ENCODE results near the gene SYT5. TPM values are rescaled to one million over a fixed set of nuclear protein-coding genes. Genes with fewer than 3 reads are reported as not detected.
A peak's percentile ranks its signal among the peaks of the same experiment; 100 is the strongest.
"Not testable (repeated sequence)": the region's sequence is repeated elsewhere in the genome, so short reads cannot be mapped to it uniquely, and the experiment has no call there.

The SYT5 gene
- total RNA-seq, 4 donors from 2014 or later = not detected

DNA sequence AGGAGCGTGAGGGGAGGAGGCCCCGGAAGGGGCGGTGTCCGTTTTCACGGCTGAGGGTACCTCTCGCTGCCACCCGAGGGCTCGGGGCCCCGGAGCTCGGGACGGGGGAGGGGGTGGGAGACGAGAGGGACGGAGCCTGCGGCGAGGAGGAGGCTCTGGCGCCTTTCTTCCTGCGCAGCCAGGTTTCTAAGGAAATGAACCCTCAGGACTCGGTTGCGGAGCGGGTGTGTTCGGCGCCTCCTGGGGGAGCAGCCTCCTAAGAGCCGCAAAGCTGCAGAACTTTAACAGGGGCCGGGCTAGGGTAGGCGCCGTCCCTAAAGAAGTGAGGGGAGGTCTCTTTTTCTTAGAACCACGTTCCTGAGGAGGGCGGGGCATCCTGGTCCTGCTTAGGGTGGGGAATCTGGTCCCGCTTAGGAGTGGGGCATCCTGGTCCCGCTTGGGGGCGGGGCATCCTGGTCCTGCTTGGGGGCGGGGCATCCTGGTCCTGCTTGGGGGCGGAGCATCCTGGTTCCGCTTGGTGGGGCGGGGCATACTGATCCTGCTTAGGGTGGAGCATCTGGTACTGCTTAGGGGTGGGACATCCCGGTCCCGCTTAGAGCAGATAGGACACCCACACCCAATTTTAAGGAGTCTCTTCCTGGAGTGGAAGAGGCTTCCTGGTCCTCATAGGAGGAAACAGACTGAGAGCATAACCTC is 6.2 kb downstream of the SYT5 start:
- Histone ChIP-seq H3K4me3 (replicated peaks in 1 of 3) (peak overlapping the region in 1 of 3 donors; percentile 26), H3K27ac (no peak overlapping the region), H3K27me3 (peaks cover 56% of the 10 kb centered on the region), H3K4me1 (peaks cover 8 to 13% of the 10 kb centered on the region in 2 donors), H3K36me3 (no peaks in the 10 kb centered on the region), H3K9me3 (no peaks in the 10 kb centered on the region)
- peak in 1 of 2 donors; percentile 17 for DNase-seq
- no peak for TF ChIP-seq POLR2A (IDR thresholded peaks at IDR 0.05)
- TF ChIP-seq, protein P1, sequence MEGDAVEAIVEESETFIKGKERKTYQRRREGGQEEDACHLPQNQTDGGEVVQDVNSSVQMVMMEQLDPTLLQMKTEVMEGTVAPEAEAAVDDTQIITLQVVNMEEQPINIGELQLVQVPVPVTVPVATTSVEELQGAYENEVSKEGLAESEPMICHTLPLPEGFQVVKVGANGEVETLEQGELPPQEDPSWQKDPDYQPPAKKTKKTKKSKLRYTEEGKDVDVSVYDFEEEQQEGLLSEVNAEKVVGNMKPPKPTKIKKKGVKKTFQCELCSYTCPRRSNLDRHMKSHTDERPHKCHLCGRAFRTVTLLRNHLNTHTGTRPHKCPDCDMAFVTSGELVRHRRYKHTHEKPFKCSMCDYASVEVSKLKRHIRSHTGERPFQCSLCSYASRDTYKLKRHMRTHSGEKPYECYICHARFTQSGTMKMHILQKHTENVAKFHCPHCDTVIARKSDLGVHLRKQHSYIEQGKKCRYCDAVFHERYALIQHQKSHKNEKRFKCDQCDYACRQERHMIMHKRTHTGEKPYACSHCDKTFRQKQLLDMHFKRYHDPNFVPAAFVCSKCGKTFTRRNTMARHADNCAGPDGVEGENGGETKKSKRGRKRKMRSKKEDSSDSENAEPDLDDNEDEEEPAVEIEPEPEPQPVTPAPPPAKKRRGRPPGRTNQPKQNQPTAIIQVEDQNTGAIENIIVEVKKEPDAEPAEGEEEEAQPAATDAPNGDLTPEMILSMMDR (IDR thresholded peaks at IDR 0.05) = no peak
- WGBS, 2 donors = 0 to 4% methylated on average over 2 to 13 of the region's 37 CpGs
- intact Hi-C loops (cut with DNase I) = no loop called here

DNA sequence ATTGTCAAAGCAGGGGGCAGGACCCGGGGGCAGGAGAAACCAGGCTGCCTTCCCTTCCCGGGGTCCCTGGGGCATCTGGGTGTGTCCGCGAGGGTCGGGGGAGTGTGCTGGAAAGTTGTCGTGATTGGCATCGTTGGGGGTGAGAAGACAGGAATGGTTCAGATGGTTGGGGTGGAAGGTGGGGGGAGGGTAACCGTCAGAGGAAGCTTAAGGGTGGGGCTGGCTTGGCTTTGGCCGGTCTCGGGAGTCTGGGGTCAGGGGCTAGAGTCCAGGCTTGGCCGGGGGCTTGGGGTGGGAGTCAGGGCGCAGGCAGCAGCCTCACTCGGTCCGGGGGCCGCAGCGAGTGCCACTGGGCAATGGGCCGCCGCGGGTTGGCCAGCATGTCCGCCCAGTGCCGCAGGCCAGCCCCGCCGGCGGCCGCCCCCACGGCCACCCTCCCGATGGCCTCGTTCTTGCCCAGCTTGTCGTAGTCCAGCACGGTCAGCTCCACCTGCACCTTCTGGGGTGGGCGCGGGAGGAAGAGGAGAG is 6.8 kb downstream of the SYT5 start:
- H3K27ac ChIP-seq = no peak overlapping the region
- no peak for DNase-seq
- no peaks in the 10 kb centered on the region for H3K9me3 ChIP-seq
- H3K4me3 ChIP-seq (replicated peaks in 1 of 3) = peak overlapping the region in 1 of 3 donors; percentile 26
- intact Hi-C loops (cut with DNase I) = no loop called here
- H3K4me1 ChIP-seq = peaks cover 7 to 11% of the 10 kb centered on the region in 2 donors
- peaks cover 52% of the 10 kb centered on the region for H3K27me3 ChIP-seq
- no peaks in the 10 kb centered on the region for H3K36me3 ChIP-seq
- TF ChIP-seq, protein P1 (IDR thresholded peaks at IDR 0.05) = no peak
- no peak for TF ChIP-seq POLR2A (IDR thresholded peaks at IDR 0.05)
- WGBS, 2 donors = 1 to 3% methylated on average over 12 to 14 of the region's 32 CpGs

DNA sequence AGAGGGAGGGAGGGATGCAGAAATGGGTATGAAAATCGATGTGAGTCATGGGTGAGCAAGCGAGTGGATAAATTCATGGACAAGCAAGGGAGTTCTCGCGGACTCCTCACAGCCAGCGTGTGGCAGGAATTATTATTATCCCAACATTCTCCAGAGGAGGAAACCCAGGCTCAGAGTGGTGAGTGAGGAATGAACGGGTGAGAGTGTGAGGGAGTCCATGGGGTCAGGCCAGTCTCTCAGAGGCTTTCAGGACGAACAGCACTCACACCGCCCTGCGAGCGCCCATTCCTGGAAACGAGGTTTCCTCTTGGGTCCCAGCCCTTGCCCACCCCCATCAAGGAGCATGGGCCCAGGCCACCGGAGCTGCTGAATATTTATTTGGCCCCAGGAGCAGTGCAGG is 7.3 kb downstream of the SYT5 start:
- 12 to 22% methylated on average over 8 to 12 of the region's 12 CpGs for WGBS, 2 donors
- peaks cover 47% of the 10 kb centered on the region for H3K27me3 ChIP-seq

DNA sequence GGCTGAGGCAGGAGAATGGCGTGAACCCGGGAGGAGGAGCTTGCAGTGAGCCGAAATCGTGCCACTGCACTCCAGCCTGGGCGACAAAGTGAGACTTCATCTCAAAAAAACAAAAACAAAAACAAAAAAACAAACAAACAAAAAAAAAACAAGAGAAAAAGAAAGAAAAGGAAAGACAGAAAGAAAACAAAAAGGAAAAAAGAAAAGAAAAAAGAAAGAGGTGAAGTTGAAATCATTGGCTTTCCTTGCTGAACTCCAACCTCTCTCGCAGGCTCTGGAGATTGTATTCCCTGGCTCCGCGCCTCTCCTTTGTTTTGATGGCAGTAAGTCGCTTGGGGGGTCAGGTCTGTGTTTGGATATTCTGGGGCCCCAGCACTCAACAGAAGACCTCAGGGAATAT is 7.8 kb downstream of the SYT5 start:
- H3K36me3 ChIP-seq; DNase-seq; intact Hi-C loops (cut with DNase I); H3K27ac ChIP-seq; H3K9me3 ChIP-seq; H3K4me3 ChIP-seq (replicated peaks in 1 of 3): not testable (repeated sequence)
- WGBS, 2 donors = 53 to 55% methylated on average over 9 of the region's 9 CpGs
- peaks cover 42% of the 10 kb centered on the region for H3K27me3 ChIP-seq
- H3K4me1 ChIP-seq = peaks cover 10 to 12% of the 10 kb centered on the region in 2 donors

More for the DNA sequence above, 7.3 kb downstream of the SYT5 start:
- Histone ChIP-seq H3K4me1 (peaks cover 7 to 11% of the 10 kb centered on the region in 2 donors), H3K36me3 (no peaks in the 10 kb centered on the region), H3K4me3 (replicated peaks in 1 of 3) (no peak overlapping the region), H3K27ac (no peak overlapping the region), H3K9me3 (no peaks in the 10 kb centered on the region)
- intact Hi-C loops (cut with DNase I) = no loop called here
- DNase-seq = no peak
- TF ChIP-seq, protein P1 (IDR thresholded peaks at IDR 0.05) = no peak
- no peak for TF ChIP-seq POLR2A (IDR thresholded peaks at IDR 0.05)

DNA sequence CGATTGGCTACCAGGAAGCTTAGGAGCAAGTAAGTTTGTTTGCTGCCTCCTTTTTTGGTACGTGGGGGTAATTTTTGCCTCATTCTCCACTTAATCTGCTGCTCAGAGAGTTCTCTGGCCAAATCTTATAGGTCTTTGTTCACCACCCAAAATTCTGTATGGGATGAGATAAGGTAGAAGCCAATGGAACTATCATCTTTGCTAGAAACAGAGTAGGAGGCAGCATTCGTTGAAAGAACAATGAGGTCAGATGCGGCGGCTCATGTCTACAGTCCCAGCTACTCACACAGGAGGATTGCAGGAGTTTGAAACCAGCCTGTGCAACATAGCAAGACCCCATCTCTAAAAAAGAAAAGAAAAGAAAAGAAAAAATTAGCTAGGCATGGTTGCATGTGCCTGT is 8.6 kb downstream of the SYT5 start:
- intact Hi-C loops (cut with DNase I) = no loop called here
- Histone ChIP-seq H3K27ac (no peak overlapping the region), H3K36me3 (no peaks in the 10 kb centered on the region), H3K9me3 (no peaks in the 10 kb centered on the region), H3K4me1 (peaks cover 15 to 17% of the 10 kb centered on the region in 2 donors), H3K4me3 (replicated peaks in 1 of 3) (no peak overlapping the region), H3K27me3 (peaks cover 36% of the 10 kb centered on the region)
- WGBS, 2 donors = 79 to 83% methylated on average over 5 of the region's 5 CpGs
- TF ChIP-seq, protein P1 (IDR thresholded peaks at IDR 0.05) = no peak
- no peak for TF ChIP-seq POLR2A (IDR thresholded peaks at IDR 0.05)
- no peak for DNase-seq

Data from thyroid gland (tissue), 4 donors.